HepG2 (cell line): ENCODE data around the gene KIF1B.

ENCODE experiments used
- ERF ChIP-seq: IDR thresholded peaks from 2 replicates; pipeline ENCODE4 v1.6.1; 2018; ENCODE audit warnings: missing biosample characterization, missing genetic modification reagents
- GTF3A ChIP-seq: sonication (generic); formaldehyde crosslinking; conservative IDR thresholded peaks from 2 replicates; pipeline ENCODE4 v1.4.0; 2020; ENCODE audit warnings: mild to moderate bottlenecking, missing genetic modification reagents

DNA sequence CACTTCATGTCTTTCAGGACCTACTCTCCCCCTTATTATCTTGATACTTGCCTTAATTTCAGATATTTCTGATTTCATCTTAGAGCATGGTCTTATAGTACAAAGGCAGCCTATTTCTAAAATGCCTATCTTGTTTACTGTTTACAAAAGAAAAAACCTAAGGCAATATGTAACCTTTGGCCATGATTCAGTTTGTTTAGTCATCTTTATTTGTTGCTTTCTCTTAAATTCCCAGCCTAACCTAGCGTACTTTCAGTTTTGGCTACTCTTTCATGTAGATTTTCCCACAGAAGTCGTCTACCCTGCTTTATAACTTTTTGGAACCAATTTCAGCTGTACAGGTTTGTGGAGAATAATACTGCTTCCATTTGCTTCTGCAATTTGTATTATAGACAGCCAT lies 81.8 kb downstream of the KIF1B start:
- TF ChIP-seq ERF (CRISPR knock-in tag) (no peak), GTF3A (no peak)
